Panc1 (cell line): Measurements from ENCODE around the gene TNRC18.

Source experiments
- CTCF ChIP-seq: fragments of 450-650 bp; IDR thresholded peaks from 2 replicates; pipeline ENCODE4 v1.5.1; 2017; ENCODE audit warnings: mild to moderate bottlenecking
- POLR2AphosphoS5 ChIP-seq: IDR thresholded peaks from 2 replicates; pipeline ENCODE4 v1.6.1; 2012; ENCODE audit warnings: mild to moderate bottlenecking, low read depth, low read length, moderate library complexity
- REST ChIP-seq, 2 experiments: IDR thresholded peaks; 2 replicates each; pipeline ENCODE4 v1.6.1; 2011 to 2012; ENCODE audit warnings: low read depth in 2 of 2, control low read depth in 1 of 2, low read length in 1 of 2, mild to moderate bottlenecking in 1 of 2, moderate library complexity in 1 of 2; ENCODE audit not compliant: insufficient read depth in 1 of 2
- SIN3A ChIP-seq: IDR thresholded peaks from 2 replicates; pipeline ENCODE4 v1.6.1; 2012; ENCODE audit warnings: low read depth, mild to moderate bottlenecking, low read length, moderate library complexity, borderline replicate concordance; ENCODE audit not compliant: insufficient read depth
- TCF7L2 ChIP-seq: IDR thresholded peaks from 2 replicates; pipeline ENCODE4 v1.6.1; 2011; ENCODE audit warnings: mild to moderate bottlenecking, low read depth, low read length, inconsistent platforms

- no peak; the same call in 1 of the 2 replicates for TF ChIP-seq POLR2AphosphoS5
- TF ChIP-seq CTCF, result no peak
- TF ChIP-seq REST (IDR thresholded peaks at IDR 0.05; ENCODE audit: insufficient read depth in 1 of 2, low read depth in 2 of 2, low read length in 1 of 2), result no peak
- TF ChIP-seq SIN3A, result 0 out of 2 replicates have a peak, but pooled peaks have one; percentile 25
- peak; percentile 48 for TF ChIP-seq TCF7L2
These were observed 5.0 kb upstream of the TNRC18 start for GRCh38 chr7:5428478-5429252.
